ENCODE data around the gene FGD1. TPM values are rescaled to one million over a fixed set of nuclear protein-coding genes. Genes with fewer than 3 reads are reported as not detected.

The FGD1 gene
- total and polyA plus RNA-seq, 2 donors (not counting 3 experiments of a cell fraction or from before 2014, with no cell fraction given): 6.3 to 19.6 TPM

DNA sequence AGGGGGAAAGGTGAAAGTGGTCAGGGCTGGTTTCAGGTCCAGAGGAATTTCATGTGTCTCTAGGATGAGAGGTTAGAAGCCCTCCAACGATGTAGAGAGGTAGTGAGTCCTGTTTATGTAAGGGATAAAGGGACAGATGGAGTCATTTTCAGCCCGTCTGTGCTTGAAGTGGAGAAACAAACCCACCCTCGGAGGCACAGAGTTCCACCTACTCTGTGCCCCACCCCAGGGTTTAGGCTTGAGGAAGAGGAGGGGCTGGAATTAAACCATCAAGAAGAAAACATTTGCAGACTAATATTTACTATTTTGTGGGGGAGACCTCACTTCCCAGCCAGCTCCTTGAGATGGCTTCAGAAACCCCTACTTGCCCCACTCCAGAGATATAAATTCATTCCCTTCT, 33.1 kb upstream of the FGD1 start:
- CTCF ChIA-PET: no interaction called here
- Histone ChIP-seq H3K36me3 (ENCODE audit: control insufficient read depth in 2 of 2, extremely low read depth in 1 of 2, insufficient read depth in 2 of 2, low read length in 2 of 2) (no peaks in the 10 kb centered on the region), H4K20me1 (replicated peaks; ENCODE audit: control insufficient read depth, extremely low read depth, insufficient read depth, low read length) (no peaks in the 10 kb centered on the region), H3K9ac (replicated peaks; ENCODE audit: extremely low read depth, insufficient read depth, low read length) (no peak overlapping the region), H3K9me1 (replicated peaks; ENCODE audit: control insufficient read depth, extremely low read depth, insufficient read depth, low read length) (no peaks in the 10 kb centered on the region), H3K4me3 (replicated peaks in 1 of 3; ENCODE audit: insufficient read depth in 1 of 3, low read depth in 1 of 3, low read length in 3 of 3) (peak overlapping the region in 1 of 3 experiments; percentile 57), H3K4me1 (ENCODE audit: control insufficient read depth, extremely low read depth, insufficient read depth, low read length) (peaks cover 10% of the 10 kb centered on the region), H3K27ac (ENCODE audit: insufficient read depth, low read depth, low read length) (peak overlapping the region; percentile 73), H3K4me2 (ENCODE audit: insufficient read depth, low read length) (peak overlapping the region; percentile 1), H3K9me3 (replicated peaks; ENCODE audit: control insufficient read depth, insufficient read depth, low read length) (peaks cover 2% of the 10 kb centered on the region), H3K27me3 (ENCODE audit: control insufficient read depth in 2 of 2, insufficient read depth in 2 of 2, low read length in 2 of 2) (no peaks in the 10 kb centered on the region), H3K79me2 (ENCODE audit: control insufficient read depth, insufficient read depth, low read length) (peaks cover 35% of the 10 kb centered on the region), H2AFZ (ENCODE audit: low read depth, low read length) (peak overlapping the region; percentile 64)
- POLR2A ChIA-PET: no interaction called here
- TF ChIP-seq POLR2A (IDR thresholded peaks at IDR 0.05; ENCODE audit: low read depth, low read length) (no peak), GATA2 (IDR thresholded peaks at IDR 0.05; ENCODE audit: insufficient read depth, insufficient read length, low read depth, low read length) (no peak), FOS (IDR thresholded peaks at IDR 0.05; ENCODE audit: borderline replicate concordance, insufficient read depth, low read length) (no peak), JUN (IDR thresholded peaks at IDR 0.05; ENCODE audit: borderline replicate concordance, insufficient read depth, insufficient read length, low read depth) (no peak), EZH2 (IDR thresholded peaks at IDR 0.05; ENCODE audit: borderline replicate concordance, low read depth, low read length, severe bottlenecking) (no peak), POLR2AphosphoS5 (IDR thresholded peaks at IDR 0.05; ENCODE audit: insufficient read depth, low read depth, low read length) (no peak), MYC (IDR thresholded peaks at IDR 0.05; ENCODE audit: low read depth, low read length) (no peak)
- TF ChIP-seq, protein P1, sequence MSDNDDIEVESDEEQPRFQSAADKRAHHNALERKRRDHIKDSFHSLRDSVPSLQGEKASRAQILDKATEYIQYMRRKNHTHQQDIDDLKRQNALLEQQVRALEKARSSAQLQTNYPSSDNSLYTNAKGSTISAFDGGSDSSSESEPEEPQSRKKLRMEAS (IDR thresholded peaks at IDR 0.05; ENCODE audit: insufficient read depth, insufficient read length): no peak
- TF ChIP-seq, protein P2, sequence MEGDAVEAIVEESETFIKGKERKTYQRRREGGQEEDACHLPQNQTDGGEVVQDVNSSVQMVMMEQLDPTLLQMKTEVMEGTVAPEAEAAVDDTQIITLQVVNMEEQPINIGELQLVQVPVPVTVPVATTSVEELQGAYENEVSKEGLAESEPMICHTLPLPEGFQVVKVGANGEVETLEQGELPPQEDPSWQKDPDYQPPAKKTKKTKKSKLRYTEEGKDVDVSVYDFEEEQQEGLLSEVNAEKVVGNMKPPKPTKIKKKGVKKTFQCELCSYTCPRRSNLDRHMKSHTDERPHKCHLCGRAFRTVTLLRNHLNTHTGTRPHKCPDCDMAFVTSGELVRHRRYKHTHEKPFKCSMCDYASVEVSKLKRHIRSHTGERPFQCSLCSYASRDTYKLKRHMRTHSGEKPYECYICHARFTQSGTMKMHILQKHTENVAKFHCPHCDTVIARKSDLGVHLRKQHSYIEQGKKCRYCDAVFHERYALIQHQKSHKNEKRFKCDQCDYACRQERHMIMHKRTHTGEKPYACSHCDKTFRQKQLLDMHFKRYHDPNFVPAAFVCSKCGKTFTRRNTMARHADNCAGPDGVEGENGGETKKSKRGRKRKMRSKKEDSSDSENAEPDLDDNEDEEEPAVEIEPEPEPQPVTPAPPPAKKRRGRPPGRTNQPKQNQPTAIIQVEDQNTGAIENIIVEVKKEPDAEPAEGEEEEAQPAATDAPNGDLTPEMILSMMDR (IDR thresholded peaks at IDR 0.05; ENCODE audit: extremely low read depth in 1 of 2, insufficient read depth in 1 of 2, low read depth in 1 of 2, low read length in 2 of 2): no peak
- FAIRE-seq: no peak
- dilution Hi-C loops (cut with MboI; ENCODE audit: extremely low pct_ligation_motif_present, low sequenced_read_pairs): no loop called here
- BruUV-seq (replicated peaks): no TSS peak
- DNase-seq (ENCODE audit: low read depth, low spot score): no peak
- intact Hi-C loops (cut with micrococcal nuclease): loop anchor here (1.0 kb wide), 2 partner anchors 20 to 47 kb away; no protein-coding TSS in a partner anchor

Data from endothelial cell of umbilical vein (primary cell).